Activated naive CD8-positive, alpha-beta T cell treated with anti-CD3 and anti-CD28 coated beads, Interleukin-2, amount 10 ng/mL, durations not matched to agents 7 days and 5 days (primary cell): ENCODE measurements around the gene COA7. TPM values are rescaled to one million over a fixed set of nuclear protein-coding genes. Genes with fewer than 3 reads are reported as not detected.

ENCODE experiments used
- ATAC-seq: fragments of 150-1000 bp; cut with Tn5 transposase; one replicate; pipeline ENCODE4 v1.10.0; 2021; ENCODE audit warnings: low read depth, moderate library complexity
- POLR2A ChIA-PET: fragments of 350-600 bp; sonication (Branson Sonifier 250); formaldehyde crosslinking; loops from one replicate; lab custom pipeline; 2021; ENCODE audit warnings: antibody characterized with exemption; lab: Charles Lee
- DNase-seq: peaks from one replicate; pipeline ENCODE4 v3.0.0; 2021
- H3K27ac Mint-ChIP-seq: one replicate; pipeline ENCODE4 v1.8.0; 2022; ENCODE audit warnings: mild to moderate bottlenecking, mixed read lengths
- H3K27me3 Mint-ChIP-seq: one replicate; pipeline ENCODE4 v1.8.0; 2022; ENCODE audit warnings: mild to moderate bottlenecking, moderate library complexity, mixed read lengths
- H3K36me3 Mint-ChIP-seq: one replicate; pipeline ENCODE4 v1.8.0; 2021; ENCODE audit warnings: mild to moderate bottlenecking, mixed read lengths
- H3K4me1 Mint-ChIP-seq: one replicate; pipeline ENCODE4 v1.8.0; 2021; ENCODE audit warnings: mixed read lengths
- H3K4me3 Mint-ChIP-seq: one replicate; pipeline ENCODE4 v1.8.0; 2022; ENCODE audit warnings: mild to moderate bottlenecking, moderate library complexity, mixed read lengths
- H3K9me3 Mint-ChIP-seq: one replicate; pipeline ENCODE4 v1.8.0; 2021; ENCODE audit warnings: mixed read lengths
- total RNA-seq, 2 experiments: library from RNA; stranded (reverse); gene quantifications; one replicate each; pipeline ENCODE4 v1.2.3, GENCODE V29; 2021

Gene COA7
- total RNA-seq, 2 experiments from 2014 or later = 10.2 to 10.9 TPM

- no peak overlapping the region for H3K4me3 Mint-ChIP-seq
These were observed 23.4 kb downstream of the COA7 start for GRCh38 chr1:52674497-52675384.

DNA sequence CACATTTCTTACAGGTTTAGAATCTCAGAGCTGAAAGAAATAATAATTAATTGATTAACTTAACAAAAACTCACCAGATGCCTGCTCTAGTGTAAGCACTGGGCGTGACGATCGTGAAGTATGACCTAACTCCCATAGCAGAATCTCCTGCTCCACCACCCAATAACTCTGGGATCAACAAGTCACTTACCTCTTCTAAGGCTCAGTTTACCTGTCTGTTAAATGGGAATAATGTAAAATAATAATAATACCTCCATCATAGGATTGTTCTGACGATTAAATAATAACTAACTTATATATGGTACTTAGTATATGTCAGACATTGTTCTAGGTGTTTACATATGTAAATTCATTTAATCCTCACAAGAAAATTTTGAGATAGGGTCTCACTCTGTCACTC lies 24.6 kb downstream of the COA7 start:
- Mint-ChIP-seq H3K4me3 (no peak overlapping the region), H3K27ac (no peak overlapping the region), H3K27me3 (no peaks in the 10 kb centered on the region), H3K9me3 (no peaks in the 10 kb centered on the region), H3K36me3 (peaks cover 4% of the 10 kb centered on the region), H3K4me1 (peaks cover 17% of the 10 kb centered on the region)
- POLR2A ChIA-PET = no interaction called here
- no peak for DNase-seq
- no peak for ATAC-seq

More at GRCh38 chr1:52674497-52675384, 23.4 kb downstream of the COA7 start:
- Mint-ChIP-seq H3K4me1 (peaks cover 18% of the 10 kb centered on the region), H3K36me3 (peaks cover 4% of the 10 kb centered on the region), H3K27ac (peak overlapping the region; percentile 44), H3K9me3 (no peaks in the 10 kb centered on the region), H3K27me3 (no peaks in the 10 kb centered on the region)
- ATAC-seq = peak; percentile 82
- POLR2A ChIA-PET = no interaction called here
- no peak for DNase-seq

DNA sequence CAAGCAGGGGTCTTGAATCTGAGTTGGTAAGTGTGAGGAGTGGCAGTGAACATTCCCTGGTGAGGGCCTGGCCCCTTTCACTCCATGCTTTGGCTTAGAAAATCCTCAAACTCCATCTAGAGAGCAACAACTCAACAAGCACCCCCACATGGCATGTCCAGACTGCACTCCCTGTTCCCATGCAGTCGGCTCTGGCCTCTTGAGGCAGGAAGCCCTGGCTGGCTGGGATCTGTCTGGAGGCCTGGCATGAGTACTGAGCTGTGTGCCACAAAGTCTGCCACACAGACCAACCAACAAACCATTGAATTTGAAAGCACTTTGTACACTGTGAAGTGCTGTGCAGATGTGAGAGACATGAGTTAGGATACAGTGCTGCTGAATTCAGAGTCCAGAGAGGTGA lies 25.2 kb downstream of the COA7 start:
- H3K27me3 Mint-ChIP-seq = no peaks in the 10 kb centered on the region
- peaks cover 4% of the 10 kb centered on the region for H3K36me3 Mint-ChIP-seq
- no peaks in the 10 kb centered on the region for H3K9me3 Mint-ChIP-seq
- POLR2A ChIA-PET = no interaction called here
- no peak overlapping the region for H3K4me3 Mint-ChIP-seq
- peaks cover 17% of the 10 kb centered on the region for H3K4me1 Mint-ChIP-seq
- DNase-seq (no peak), ATAC-seq (no peak)
- no peak overlapping the region for H3K27ac Mint-ChIP-seq

GRCh38 chr1:52670604-52671003 lies 27.5 kb downstream of the COA7 start:
- Mint-ChIP-seq H3K27ac (no peak overlapping the region), H3K4me1 (peaks cover 21% of the 10 kb centered on the region), H3K27me3 (no peaks in the 10 kb centered on the region), H3K36me3 (peaks cover 4% of the 10 kb centered on the region), H3K4me3 (no peak overlapping the region), H3K9me3 (no peaks in the 10 kb centered on the region)
- no peak for ATAC-seq
- no peak for DNase-seq
- POLR2A ChIA-PET = no interaction called here

DNA sequence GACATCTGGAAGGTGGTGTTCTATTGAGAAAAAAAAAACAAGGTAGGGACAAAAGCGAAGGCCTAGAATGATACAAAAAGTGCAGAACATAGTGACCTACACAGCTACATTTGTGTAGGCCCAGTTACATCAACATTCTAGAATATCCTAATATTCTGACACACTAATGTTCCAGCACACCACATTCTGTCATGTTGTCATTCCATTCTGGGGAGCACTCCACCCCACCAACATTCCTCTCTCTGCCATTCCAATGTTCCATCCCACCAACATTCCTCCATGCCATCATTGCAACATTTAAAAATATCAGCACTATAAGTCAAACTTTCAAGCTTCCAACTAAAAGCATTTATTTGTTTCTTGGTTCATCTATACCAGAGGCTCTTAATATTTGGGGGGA lies 28.5 kb downstream of the COA7 start:
- no peaks in the 10 kb centered on the region for H3K9me3 Mint-ChIP-seq
- no peaks in the 10 kb centered on the region for H3K27me3 Mint-ChIP-seq
- H3K36me3 Mint-ChIP-seq = peaks cover 4% of the 10 kb centered on the region
- DNase-seq (no peak), ATAC-seq (no peak)
- POLR2A ChIA-PET = interaction anchor here (0.6 kb wide), 1 partner anchor 410 kb away, joined by 4 read pairs; no protein-coding TSS in a partner anchor
- H3K4me3 Mint-ChIP-seq = no peak overlapping the region
- no peak overlapping the region for H3K27ac Mint-ChIP-seq
- peaks cover 16% of the 10 kb centered on the region for H3K4me1 Mint-ChIP-seq

- Mint-ChIP-seq H3K9me3 (no peaks in the 10 kb centered on the region), H3K27ac (no peak overlapping the region)
- POLR2A ChIA-PET = interaction anchor here (0.6 kb wide), 1 partner anchor 411 kb away, joined by 4 read pairs; no protein-coding TSS in a partner anchor
These were observed 29.4 kb downstream of the COA7 start for GRCh38 chr1:52668711-52669110.

DNA sequence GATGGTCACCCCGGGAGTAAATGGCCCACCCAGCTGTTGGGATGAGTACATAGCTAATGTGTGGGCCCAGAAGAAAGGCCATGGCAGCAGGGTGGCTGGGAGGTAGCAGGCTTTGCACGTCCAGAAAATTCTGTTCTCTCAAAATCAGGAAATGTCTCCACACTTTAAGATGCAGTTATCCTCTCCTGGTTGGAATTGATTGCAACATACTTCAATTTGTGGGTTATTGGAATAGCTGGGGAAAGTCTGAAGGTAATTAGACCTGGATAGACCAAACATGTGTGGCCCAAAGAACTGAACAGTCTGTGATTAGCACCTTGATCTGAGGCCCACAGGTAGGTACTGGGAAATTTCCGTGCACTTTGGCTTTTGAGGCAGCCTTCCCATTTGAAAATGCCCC lies 30.2 kb downstream of the COA7 start:
- Mint-ChIP-seq H3K9me3 (no peaks in the 10 kb centered on the region), H3K27ac (no peak overlapping the region), H3K4me1 (peaks cover 5% of the 10 kb centered on the region), H3K4me3 (no peak overlapping the region), H3K27me3 (no peaks in the 10 kb centered on the region), H3K36me3 (no peaks in the 10 kb centered on the region)
- ATAC-seq (no peak), DNase-seq (no peak)
- POLR2A ChIA-PET = no interaction called here

More at GRCh38 chr1:52668711-52669110, 29.4 kb downstream of the COA7 start:
- H3K36me3 Mint-ChIP-seq = peaks cover under 1% of the 10 kb centered on the region
- DNase-seq = no peak
- H3K27me3 Mint-ChIP-seq = no peaks in the 10 kb centered on the region
- no peak overlapping the region for H3K4me3 Mint-ChIP-seq
- no peak for ATAC-seq
- peaks cover 8% of the 10 kb centered on the region for H3K4me1 Mint-ChIP-seq

GRCh38 chr1:52667290-52667689 lies 30.9 kb downstream of the COA7 start:
- H3K4me1 Mint-ChIP-seq = peaks cover 4% of the 10 kb centered on the region
- no peaks in the 10 kb centered on the region for H3K9me3 Mint-ChIP-seq
- no peak overlapping the region for H3K27ac Mint-ChIP-seq
- DNase-seq = no peak
- H3K36me3 Mint-ChIP-seq = no peaks in the 10 kb centered on the region
- no peak overlapping the region for H3K4me3 Mint-ChIP-seq
- POLR2A ChIA-PET = interaction anchor here (2.3 kb wide), 1 partner anchor 263 kb away, joined by 7 read pairs; the partner anchor contains the start of genes ORC1 and PRPF38A
- no peak for ATAC-seq
- no peaks in the 10 kb centered on the region for H3K27me3 Mint-ChIP-seq

DNA sequence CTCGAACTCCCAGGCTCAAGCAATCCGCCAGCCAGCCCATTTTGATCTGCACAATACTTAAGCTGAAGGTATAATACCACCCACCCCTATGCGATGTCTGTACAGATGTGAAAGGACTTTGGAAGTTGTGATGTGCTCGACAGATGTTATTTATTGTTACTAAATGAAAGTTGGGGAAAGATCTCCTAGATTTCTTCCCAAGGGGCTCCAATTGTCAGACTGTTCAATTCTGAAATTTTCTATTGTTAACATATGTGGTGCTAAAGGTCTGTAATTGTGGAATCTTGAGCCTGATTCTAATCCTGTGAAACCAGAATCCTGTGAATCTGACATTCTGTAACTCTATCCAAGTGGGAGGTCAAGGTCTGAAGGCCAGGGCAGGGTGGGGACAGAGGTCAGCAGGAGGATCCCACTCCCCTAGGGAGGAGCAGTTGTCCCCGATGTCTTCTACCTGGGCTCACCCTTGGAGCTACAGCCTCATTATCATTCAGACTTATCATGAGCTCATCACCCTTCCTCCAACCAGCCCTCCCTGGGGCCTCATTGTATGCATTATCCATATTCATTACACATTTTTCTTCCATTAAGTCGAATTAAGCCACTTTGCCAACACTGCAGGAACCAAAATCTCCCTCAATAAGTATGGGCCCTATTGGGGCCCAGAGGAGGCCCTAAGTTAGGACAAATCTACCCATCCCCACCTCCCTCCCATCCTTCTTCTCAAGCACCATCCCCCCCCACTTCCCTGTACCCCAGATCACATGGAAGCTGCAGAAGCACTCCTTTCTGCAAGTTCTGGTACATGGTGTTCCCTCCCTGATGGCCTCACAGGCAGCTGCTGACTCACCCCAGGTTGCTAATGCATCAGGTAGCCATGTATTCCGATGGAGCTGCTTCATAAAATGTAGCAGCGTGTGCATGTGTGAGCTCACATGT lies 32.9 kb downstream of the COA7 start:
- no peak for ATAC-seq
- Mint-ChIP-seq H3K4me1 (peaks cover 4% of the 10 kb centered on the region), H3K4me3 (no peak overlapping the region), H3K27ac (peak overlapping the region; percentile 52), H3K27me3 (no peaks in the 10 kb centered on the region), H3K36me3 (no peaks in the 10 kb centered on the region), H3K9me3 (no peaks in the 10 kb centered on the region)
- DNase-seq = no peak
- POLR2A ChIA-PET = interaction anchor here (0.6 to 2.3 kb wide), 3 partner anchors 261 to 274 kb away, joined by 5 to 9 read pairs (median 7); partner anchors contain the start of genes ORC1 and PRPF38A

- Mint-ChIP-seq H3K36me3 (no peaks in the 10 kb centered on the region), H3K27me3 (no peaks in the 10 kb centered on the region), H3K4me1 (peaks cover 11% of the 10 kb centered on the region), H3K27ac (no peak overlapping the region), H3K9me3 (no peaks in the 10 kb centered on the region), H3K4me3 (no peak overlapping the region)
- DNase-seq (no peak), ATAC-seq (no peak)
- POLR2A ChIA-PET = no interaction called here
These were observed 34.4 kb downstream of the COA7 start for GRCh38 chr1:52663716-52664115.

- POLR2A ChIA-PET = no interaction called here
- Mint-ChIP-seq H3K27me3 (no peaks in the 10 kb centered on the region), H3K4me1 (peaks cover 14% of the 10 kb centered on the region), H3K27ac (no peak overlapping the region), H3K4me3 (no peak overlapping the region), H3K9me3 (no peaks in the 10 kb centered on the region), H3K36me3 (no peaks in the 10 kb centered on the region)
- no peak for ATAC-seq
- DNase-seq = no peak
These were observed 35.4 kb downstream of the COA7 start for GRCh38 chr1:52662645-52663313.

DNA sequence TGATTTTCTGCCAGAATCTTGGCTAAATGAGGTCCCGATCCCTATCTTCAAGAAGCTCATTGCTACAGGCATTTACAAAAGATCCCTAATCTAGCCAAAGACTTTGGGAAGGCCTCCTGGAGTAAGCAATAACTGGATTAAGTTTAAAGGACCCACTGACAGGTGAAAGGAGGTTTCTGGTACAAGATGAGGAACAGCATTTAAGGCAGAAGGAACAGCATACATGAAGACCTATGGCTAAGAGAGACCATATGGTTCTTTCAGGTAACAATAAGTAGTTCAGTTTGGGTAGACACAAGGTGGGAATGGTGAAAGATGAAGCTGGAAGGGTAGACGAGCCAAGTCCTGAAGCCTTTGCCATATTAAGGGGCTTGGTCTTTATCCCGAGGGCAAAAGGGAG lies 37.3 kb downstream of the COA7 start:
- Mint-ChIP-seq H3K9me3 (no peaks in the 10 kb centered on the region), H3K4me3 (no peak overlapping the region), H3K27me3 (no peaks in the 10 kb centered on the region), H3K36me3 (peaks cover 7% of the 10 kb centered on the region), H3K4me1 (peaks cover 11% of the 10 kb centered on the region), H3K27ac (no peak overlapping the region)
- POLR2A ChIA-PET = no interaction called here
- no peak for DNase-seq
- no peak for ATAC-seq
